ENCODE measurements around the gene IMPACT. TPM values are rescaled to one million over a fixed set of nuclear protein-coding genes. Genes with fewer than 3 reads are reported as not detected.
A peak's percentile ranks its signal among the peaks of the same experiment; 100 is the strongest.

Gene IMPACT
- total RNA-seq, 1 donor from 2014 or later, result 32.3 TPM

DNA sequence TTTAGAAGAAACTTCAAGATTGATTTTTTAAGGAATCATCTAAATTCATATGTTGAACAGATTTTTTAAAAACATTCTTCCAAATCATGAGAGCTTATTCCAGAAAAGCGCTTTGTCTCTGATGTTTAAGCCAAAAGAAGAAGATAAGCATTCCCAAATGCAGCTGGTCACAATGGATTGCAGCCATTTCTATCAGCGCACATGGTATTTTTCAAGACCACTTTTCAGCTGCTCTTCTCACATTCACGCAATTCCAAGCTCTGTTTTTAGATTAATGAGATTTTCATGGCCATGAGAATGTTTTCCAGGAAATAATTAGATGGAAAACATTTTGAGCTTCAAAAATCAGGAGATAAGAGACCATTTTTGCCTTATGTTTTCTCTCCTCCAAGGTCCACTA lies 37.5 kb upstream of the IMPACT start:
- H3K36me3 Mint-ChIP-seq (ENCODE audit: low read depth, unreplicated experiment), result no peaks in the 10 kb centered on the region
- no peaks in the 10 kb centered on the region for H3K9me3 ChIP-seq (ENCODE audit: insufficient read depth, low read depth, low read length)
- no peak overlapping the region for H3K9ac ChIP-seq (ENCODE audit: low read length)
- H3K4me1 ChIP-seq (ENCODE audit: insufficient read depth, low read length), result no peaks in the 10 kb centered on the region
- H3K4me3 ChIP-seq (ENCODE audit: insufficient read depth, low read depth, low read length), result no peak overlapping the region
- no peaks in the 10 kb centered on the region for H3K27me3 ChIP-seq (ENCODE audit: insufficient read depth, low read length)
- H2AFZ ChIP-seq (ENCODE audit: low read depth, low read length), result no peak overlapping the region
- FAIRE-seq (no peak), DNase-seq (ENCODE audit: low read depth) (no peak)
- H3K4me2 ChIP-seq (ENCODE audit: low read length), result no peak overlapping the region
- no peak overlapping the region for H3K27ac ChIP-seq (ENCODE audit: low read depth, low read length)
- H3K27ac Mint-ChIP-seq (ENCODE audit: unreplicated experiment), result no peak overlapping the region
- no peaks in the 10 kb centered on the region for H3K27me3 Mint-ChIP-seq (ENCODE audit: low read depth, unreplicated experiment)
- TF ChIP-seq, protein P1, sequence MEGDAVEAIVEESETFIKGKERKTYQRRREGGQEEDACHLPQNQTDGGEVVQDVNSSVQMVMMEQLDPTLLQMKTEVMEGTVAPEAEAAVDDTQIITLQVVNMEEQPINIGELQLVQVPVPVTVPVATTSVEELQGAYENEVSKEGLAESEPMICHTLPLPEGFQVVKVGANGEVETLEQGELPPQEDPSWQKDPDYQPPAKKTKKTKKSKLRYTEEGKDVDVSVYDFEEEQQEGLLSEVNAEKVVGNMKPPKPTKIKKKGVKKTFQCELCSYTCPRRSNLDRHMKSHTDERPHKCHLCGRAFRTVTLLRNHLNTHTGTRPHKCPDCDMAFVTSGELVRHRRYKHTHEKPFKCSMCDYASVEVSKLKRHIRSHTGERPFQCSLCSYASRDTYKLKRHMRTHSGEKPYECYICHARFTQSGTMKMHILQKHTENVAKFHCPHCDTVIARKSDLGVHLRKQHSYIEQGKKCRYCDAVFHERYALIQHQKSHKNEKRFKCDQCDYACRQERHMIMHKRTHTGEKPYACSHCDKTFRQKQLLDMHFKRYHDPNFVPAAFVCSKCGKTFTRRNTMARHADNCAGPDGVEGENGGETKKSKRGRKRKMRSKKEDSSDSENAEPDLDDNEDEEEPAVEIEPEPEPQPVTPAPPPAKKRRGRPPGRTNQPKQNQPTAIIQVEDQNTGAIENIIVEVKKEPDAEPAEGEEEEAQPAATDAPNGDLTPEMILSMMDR (IDR thresholded peaks at IDR 0.05; ENCODE audit: insufficient read depth, low read depth, low read length), result no peak
- TF ChIP-seq EZH2 (IDR thresholded peaks at IDR 0.05; ENCODE audit: insufficient read depth, low read length), result no peak
- H3K79me2 ChIP-seq (ENCODE audit: insufficient read depth, low read length), result no peaks in the 10 kb centered on the region
- H3K9me3 Mint-ChIP-seq (ENCODE audit: unreplicated experiment), result peaks cover 2% of the 10 kb centered on the region
- no peaks in the 10 kb centered on the region for H3K36me3 ChIP-seq (ENCODE audit: insufficient read depth, low read length)
- H3K4me3 Mint-ChIP-seq (ENCODE audit: unreplicated experiment), result no peak overlapping the region
- H4K20me1 ChIP-seq (ENCODE audit: insufficient read depth, low read length), result no peaks in the 10 kb centered on the region
- no peaks in the 10 kb centered on the region for H3K4me1 Mint-ChIP-seq (ENCODE audit: low read depth, unreplicated experiment)

DNA sequence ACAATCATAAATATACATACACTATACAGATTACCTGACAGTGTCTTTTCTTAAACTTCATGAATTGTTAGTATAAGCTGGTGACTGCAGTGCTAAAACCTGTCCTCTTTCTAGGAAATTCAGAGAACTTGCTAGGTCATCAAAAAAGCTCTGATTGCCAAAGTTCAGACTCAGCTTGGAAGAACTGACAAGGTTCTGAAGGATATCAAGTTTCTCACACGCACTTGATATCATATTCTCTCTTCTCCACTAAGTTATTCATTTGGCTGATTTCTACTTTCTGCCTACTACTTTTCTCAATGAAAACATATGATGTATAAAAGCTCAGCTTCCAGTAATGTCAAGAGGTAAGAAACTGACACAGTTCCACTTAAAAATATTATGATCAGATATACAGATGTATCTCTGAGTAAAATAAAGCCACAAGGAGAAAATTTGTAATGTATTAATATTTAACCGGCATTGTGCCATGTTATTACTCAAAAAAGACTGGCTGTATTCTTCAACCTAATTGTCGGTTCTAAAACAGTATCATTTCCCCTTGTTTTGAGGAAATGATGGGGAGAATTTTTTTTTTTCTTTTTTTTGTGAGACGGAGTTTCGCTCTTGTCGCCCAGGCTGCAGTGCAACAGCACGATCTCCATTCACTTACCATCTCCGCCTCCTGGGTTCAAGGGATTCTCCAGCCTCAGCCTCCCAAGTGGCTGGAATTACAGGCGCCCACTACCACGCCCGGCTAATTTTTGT lies 31.2 kb upstream of the IMPACT start:
- H3K27ac Mint-ChIP-seq (ENCODE audit: unreplicated experiment), result no peak overlapping the region
- no peak overlapping the region for H3K9ac ChIP-seq (ENCODE audit: low read length)
- H3K4me3 ChIP-seq (ENCODE audit: insufficient read depth, low read depth, low read length), result no peak overlapping the region
- peaks cover 10% of the 10 kb centered on the region for H3K4me1 ChIP-seq (ENCODE audit: insufficient read depth, low read length)
- H2AFZ ChIP-seq (ENCODE audit: low read depth, low read length), result no peak overlapping the region
- H3K36me3 Mint-ChIP-seq (ENCODE audit: low read depth, unreplicated experiment), result no peaks in the 10 kb centered on the region
- FAIRE-seq (no peak), DNase-seq (ENCODE audit: low read depth) (no peak)
- H3K4me2 ChIP-seq (ENCODE audit: low read length), result no peak overlapping the region
- no peaks in the 10 kb centered on the region for H3K9me3 ChIP-seq (ENCODE audit: insufficient read depth, low read depth, low read length)
- no peak overlapping the region for H3K4me3 Mint-ChIP-seq (ENCODE audit: unreplicated experiment)
- no peaks in the 10 kb centered on the region for H3K36me3 ChIP-seq (ENCODE audit: insufficient read depth, low read length)
- H3K27ac ChIP-seq (ENCODE audit: low read depth, low read length), result no peak overlapping the region
- TF ChIP-seq EZH2 (IDR thresholded peaks at IDR 0.05; ENCODE audit: insufficient read depth, low read length), result no peak
- TF ChIP-seq, protein P1 (IDR thresholded peaks at IDR 0.05; ENCODE audit: insufficient read depth, low read depth, low read length), result no peak
- no peaks in the 10 kb centered on the region for H4K20me1 ChIP-seq (ENCODE audit: insufficient read depth, low read length)
- H3K79me2 ChIP-seq (ENCODE audit: insufficient read depth, low read length), result peaks cover 5% of the 10 kb centered on the region
- no peaks in the 10 kb centered on the region for H3K9me3 Mint-ChIP-seq (ENCODE audit: unreplicated experiment)
- H3K27me3 ChIP-seq (ENCODE audit: insufficient read depth, low read length), result no peaks in the 10 kb centered on the region
- H3K4me1 Mint-ChIP-seq (ENCODE audit: low read depth, unreplicated experiment), result peaks cover 10% of the 10 kb centered on the region
- no peaks in the 10 kb centered on the region for H3K27me3 Mint-ChIP-seq (ENCODE audit: low read depth, unreplicated experiment)

DNA sequence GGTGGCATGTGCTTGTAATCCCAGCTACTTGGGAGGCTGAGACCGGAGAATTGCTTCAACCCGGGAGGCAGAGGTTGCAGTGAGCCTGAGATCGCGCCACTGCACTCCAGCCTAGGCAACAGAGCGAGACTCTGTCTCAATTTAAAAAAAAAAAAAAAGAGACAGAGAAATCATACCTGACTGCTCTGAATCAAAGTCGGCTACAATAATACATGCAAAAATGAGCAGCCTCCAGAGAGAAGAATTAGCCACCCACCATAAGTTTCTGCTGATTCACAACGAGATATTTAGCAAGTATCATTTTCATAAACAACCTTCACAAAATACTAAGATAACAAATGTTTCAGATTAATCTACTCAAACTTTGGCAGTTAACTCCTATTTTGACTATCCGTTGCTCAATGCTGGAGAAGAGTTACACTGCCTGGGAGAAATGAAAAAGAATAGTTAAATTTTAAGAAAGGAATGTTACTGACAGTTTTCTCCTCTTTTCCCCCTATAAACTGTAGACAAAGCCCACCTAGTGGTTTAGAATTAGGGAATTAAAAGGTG lies 30.3 kb upstream of the IMPACT start:
- Histone ChIP-seq H3K4me1 (ENCODE audit: insufficient read depth, low read length) (peaks cover 10% of the 10 kb centered on the region), H3K9ac (ENCODE audit: low read length) (peak overlapping the region; percentile 84), H2AFZ (ENCODE audit: low read depth, low read length) (no peak overlapping the region), H4K20me1 (ENCODE audit: insufficient read depth, low read length) (no peaks in the 10 kb centered on the region), H3K36me3 (ENCODE audit: insufficient read depth, low read length) (no peaks in the 10 kb centered on the region), H3K9me3 (ENCODE audit: insufficient read depth, low read depth, low read length) (no peaks in the 10 kb centered on the region), H3K79me2 (ENCODE audit: insufficient read depth, low read length) (peaks cover 5% of the 10 kb centered on the region), H3K4me2 (ENCODE audit: low read length) (peak overlapping the region; percentile 96), H3K4me3 (ENCODE audit: insufficient read depth, low read depth, low read length) (peak overlapping the region; percentile 90), H3K27me3 (ENCODE audit: insufficient read depth, low read length) (no peaks in the 10 kb centered on the region), H3K27ac (ENCODE audit: low read depth, low read length) (no peak overlapping the region)
- FAIRE-seq (no peak), DNase-seq (ENCODE audit: low read depth) (no peak)
- Mint-ChIP-seq H3K27me3 (ENCODE audit: low read depth, unreplicated experiment) (no peaks in the 10 kb centered on the region), H3K27ac (ENCODE audit: unreplicated experiment) (no peak overlapping the region), H3K36me3 (ENCODE audit: low read depth, unreplicated experiment) (no peaks in the 10 kb centered on the region), H3K4me1 (ENCODE audit: low read depth, unreplicated experiment) (peaks cover 18% of the 10 kb centered on the region), H3K4me3 (ENCODE audit: unreplicated experiment) (no peak overlapping the region), H3K9me3 (ENCODE audit: unreplicated experiment) (no peaks in the 10 kb centered on the region)
- TF ChIP-seq, protein P1 (IDR thresholded peaks at IDR 0.05; ENCODE audit: insufficient read depth, low read depth, low read length), result no peak
- no peak for TF ChIP-seq EZH2 (IDR thresholded peaks at IDR 0.05; ENCODE audit: insufficient read depth, low read length)

Data from astrocyte (in vitro differentiated cells and primary cell).